GM18870 (cell line): Measurements from ENCODE around the gene CMPK2.
"Not testable (repeated sequence)": the region's sequence is repeated elsewhere in the genome, so short reads cannot be mapped to it uniquely, and the experiment has no call there.

ENCODE experiments used
- ATAC-seq: cut with Tn5 transposase; IDR thresholded peaks from one replicate; pipeline ENCODE4 v1.9.1; 2021; ENCODE audit warnings: moderate library complexity; ENCODE audit not compliant: unreplicated experiment

The CMPK2 gene

DNA sequence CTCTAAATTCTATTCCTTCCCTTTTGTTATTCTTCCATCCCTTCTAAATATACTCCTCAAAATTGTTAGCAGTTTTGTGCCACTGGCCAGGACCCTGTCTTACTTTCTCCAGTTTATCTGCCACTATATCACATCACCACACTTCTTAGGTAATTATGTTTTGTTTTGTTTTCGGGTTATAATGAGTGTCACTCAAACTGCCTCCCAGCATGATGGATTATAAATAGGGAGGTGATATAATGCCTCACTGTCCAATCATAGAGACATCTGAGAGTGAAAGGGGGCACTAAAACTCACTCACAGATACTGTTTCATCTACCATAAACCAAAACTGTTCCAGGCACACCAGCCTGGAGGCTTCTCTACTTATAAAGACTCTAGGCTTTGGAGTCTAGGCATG, 15.3 kb upstream of the CMPK2 start:
- ATAC-seq, result no peak

DNA sequence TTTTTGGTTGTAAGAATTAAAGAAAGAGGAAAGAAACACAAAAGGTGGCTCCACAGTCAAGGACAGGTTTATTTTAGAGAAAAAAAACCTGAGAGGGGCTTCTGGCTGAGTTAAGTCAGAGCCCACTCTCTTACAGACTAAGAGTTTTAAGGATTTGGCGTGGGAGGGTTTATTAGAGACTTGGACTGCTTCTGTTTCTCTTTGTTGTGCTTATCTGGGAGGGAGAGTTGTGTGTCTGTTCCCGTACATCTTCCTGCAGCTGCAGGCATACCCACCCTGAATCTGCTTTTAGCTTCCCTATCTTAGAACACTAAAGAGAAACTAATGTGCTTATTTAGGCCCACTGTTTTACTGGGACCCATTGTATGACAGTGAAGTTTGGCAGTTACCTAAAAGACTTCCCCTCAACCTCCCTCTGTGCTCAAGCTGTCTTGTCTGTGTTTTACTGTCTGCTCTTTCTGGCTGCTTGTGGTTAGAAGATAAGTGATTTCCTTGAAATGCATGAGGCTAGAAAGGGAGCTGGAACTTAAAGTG, 14.6 kb upstream of the CMPK2 start:
- no peak for ATAC-seq

DNA sequence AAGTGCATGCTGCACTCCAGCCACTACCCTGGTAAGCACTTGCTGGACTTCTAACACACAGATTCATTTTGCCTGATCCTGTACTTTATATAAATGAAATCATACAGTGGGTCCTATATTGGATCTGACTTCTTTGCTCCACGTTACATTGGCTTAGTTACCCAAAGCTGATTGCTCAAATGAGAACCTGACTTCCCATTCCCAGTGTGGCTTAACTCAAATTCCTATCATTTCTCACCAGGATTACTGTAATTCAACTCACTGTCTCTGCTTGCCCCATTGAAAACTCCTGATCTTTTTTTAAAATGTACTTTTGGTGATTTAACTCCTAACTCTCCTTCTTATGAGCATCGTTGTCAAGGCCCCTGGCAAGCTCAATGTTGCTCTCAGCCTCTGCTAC, 13.3 kb upstream of the CMPK2 start:
- no peak for ATAC-seq

DNA sequence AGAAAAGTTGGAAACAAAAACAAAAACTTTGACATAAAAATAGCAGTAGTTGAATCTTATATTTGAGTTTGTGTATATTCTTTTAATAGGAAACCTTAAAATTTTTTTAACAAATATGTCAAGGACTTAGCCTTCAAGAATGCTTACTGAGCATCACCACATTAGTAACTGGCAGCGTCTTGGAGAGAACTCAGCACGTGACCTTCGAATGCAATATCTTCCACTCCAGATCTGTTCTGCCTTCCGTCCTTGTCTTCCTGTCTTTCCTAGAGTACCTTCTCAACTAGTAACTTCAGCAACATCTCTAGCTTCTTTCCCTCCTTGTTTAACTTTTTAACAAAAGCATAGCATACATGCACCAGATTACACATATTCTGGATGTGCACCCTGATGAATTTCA, 12.8 kb upstream of the CMPK2 start:
- ATAC-seq, result no peak

DNA sequence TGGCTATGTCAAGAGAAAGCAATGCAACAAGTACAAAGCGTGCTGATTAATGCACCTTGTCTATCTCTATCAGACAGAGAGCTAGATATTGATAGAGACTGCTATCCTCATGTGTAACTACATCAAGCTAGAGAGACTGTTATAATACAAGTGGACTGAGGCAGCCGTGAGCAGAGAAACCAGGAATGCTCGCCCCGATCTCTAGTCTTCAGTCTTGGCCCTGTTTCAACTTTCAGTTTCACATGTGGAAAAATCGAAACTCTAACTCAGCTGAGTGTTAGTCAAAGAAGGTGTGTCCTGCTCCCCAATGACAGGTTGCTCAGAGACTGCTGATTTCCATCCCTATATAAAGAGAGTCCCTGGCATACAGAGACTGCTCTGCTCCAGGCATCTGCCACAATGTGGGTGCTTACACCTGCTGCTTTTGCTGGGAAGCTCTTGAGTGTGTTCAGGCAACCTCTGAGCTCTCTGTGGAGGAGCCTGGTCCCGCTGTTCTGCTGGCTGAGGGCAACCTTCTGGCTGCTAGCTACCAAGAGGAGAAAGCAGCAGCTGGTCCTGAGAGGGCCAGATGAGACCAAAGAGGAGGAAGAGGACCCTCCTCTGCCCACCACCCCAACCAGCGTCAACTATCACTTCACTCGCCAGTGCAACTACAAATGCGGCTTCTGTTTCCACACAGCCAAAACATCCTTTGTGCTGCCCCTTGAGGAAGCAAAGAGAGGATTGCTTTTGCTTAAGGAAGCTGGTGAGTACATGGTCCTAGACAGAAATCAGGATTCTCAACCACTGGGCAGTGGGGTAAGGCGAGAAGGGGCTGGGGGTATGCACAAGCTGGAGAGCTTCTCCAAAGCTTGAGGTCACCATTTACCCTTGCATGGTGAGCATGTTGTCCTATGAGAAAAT, 11.9 kb upstream of the CMPK2 start, which contains the start of gene RSAD2:
RSAD2 (plus strand) TSS at position 376 of the 903 bp plus-strand sequence; CDS start at position 400, 24 bp downstream.
- ATAC-seq, result peak; percentile 87

DNA sequence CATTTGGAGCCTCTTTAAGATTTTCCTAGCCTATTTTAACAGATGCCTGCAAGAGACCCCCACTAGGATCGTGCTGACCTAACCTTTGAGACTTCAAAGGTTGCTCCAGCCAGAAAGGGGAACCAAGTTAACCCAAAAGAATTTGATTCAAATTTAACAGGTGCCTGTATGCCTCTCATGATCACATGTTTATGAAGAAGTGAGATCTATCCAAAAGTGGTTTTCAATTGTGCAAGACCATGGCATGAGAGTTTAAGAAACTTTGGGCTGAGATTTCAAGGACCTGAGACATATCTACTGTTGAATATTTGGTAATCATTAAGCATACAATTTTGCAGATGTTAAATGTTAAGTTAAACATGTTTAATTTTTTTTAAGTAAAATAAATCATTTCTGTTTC, 10.6 kb upstream of the CMPK2 start:
- ATAC-seq, result no peak

DNA sequence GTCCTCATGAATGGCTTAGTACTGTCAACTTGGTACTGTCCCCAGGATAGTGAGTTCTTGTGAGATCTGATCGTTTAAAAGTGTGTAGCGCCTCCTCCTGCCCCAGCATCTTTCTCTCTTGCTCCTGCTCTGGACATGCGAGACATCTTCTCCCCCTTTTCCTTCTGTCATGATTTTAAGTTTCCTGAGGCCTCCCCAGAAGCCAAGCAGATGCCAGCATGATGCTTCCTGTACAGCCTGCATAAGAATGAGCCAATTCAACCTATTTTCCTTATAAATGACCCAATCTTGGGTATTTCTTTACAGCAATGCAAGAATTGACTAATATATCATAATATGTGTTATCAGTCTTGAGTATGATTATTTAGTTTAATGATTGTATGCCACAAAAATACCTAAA, 8.3 kb upstream of the CMPK2 start:
- ATAC-seq, result no peak

DNA sequence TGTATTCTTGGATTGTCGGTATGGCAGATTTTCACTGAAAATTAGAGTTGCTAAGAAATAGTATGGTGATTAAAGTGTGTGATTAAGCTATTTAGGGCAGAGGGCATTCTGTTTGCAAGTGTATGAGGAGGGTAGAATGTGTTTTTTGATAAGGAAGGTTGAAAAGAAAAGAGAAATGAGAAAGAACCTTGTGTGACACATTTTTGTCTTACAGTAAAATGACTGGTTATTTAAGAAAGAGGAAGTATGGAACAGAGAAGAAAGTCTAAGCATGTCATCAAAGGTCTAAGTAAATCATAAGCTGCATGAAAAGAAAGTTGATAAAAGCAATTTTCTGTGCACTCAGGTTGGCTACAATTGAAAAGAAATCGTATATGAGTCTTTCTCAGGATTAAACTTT, 6.7 kb upstream of the CMPK2 start:
- peak; percentile 76 for ATAC-seq

DNA sequence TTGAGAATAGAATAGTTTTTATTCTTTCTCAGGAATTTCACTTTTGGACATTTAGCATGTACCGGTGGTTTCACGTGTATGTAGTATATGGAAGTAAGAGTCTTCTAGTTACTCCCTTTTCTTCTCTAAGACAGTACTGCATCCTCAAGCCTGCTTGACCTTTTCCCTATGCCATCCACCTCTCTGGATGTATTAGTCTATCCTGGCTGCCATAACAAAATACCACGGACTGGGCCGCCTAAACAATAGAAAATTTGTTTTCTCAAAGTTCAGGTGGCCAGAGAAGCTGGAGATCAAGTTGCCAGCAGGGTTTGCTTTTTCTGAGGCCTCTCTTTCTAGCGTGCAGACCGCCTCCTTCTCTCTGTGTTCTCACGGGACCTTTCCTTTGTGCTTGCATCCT, 1.3 kb upstream of the CMPK2 start:
- ATAC-seq, result no peak

DNA sequence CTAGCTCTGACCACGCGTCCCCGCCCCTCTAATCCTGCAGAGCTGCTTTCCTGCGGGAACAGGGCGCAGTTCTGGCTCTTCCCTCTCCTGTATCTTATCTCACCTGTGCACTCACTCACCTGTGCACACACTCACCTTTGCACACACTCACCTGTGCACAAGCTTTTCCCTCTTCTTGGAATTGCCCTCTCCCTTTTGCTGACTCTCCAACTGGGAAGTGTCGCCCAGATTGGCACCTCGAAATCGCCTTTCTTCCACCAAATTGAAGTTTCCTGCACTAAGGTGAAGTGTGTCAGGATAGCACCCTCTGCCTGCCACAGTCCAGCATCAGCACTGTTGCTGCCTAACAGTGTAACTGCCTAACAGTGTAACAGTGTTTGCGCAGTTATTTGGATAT, 566 bp upstream of the CMPK2 start:
- peak; percentile 34 for ATAC-seq

DNA sequence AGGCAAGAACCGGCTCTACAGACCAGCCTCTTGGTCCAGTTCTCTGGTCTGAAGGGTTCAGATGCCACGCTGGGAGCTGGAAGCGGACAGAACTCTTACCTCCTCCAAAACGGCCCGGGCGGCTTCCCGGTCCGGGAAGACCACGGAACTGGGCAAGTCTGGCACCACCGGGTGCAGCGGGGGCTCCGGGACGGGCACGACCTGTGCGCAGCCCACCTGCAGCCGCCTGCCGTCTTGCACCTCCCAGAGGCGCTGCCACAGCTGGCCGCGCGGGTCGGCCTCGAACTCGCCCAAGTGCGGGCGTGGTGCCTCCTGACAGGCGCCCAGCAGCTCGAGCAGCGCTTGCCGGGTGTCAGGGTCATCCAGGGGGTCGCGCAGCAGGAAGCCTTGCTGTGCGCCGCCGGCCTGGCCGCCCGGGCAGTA, 773 bp downstream of the CMPK2 start:
- ATAC-seq, result peak; percentile 21

DNA sequence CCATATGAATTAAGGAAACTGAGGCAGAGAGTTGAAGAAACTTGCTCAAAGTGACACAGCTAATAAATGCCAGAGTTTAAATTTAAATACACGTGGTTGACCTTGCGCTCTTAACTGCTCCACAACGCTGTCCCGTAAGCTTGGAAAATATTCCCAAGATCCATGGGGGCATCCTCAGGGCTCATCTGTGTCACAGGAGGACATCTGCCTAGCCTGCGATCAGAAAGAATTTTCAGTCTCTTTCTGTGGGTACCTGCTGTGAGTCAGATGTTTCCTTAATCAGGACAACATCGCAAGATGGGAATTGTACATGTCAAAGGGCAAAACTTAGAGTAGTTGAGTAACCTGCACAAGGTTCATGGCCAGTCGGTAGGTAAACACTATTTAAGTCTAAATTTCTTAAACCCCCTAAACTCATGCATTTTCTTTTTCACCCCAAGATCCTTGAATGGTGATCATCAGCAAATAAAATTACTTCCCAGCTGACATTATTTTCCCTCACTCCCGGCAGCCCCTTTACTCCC, 1.4 kb downstream of the CMPK2 start:
- ATAC-seq, result no peak

DNA sequence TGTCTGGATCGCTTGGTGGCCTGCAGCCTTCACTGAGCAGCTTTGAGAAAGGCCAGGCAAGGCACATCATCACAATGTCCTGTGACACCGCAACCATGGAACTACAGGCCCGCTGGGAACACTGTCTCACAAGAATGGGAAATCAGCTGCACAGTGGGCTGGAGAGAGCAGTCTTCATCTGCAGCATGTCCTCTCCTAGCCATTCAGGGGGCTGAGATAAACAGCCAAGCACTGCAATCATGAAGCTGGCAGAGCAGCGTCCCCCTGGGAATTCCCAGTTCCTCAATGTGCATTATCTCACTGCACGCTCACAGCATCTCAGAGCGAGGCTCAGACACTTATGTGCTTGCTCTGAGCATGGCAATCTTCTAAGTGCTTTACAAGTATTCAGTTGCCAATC, 1.9 kb downstream of the CMPK2 start:
- no peak for ATAC-seq

DNA sequence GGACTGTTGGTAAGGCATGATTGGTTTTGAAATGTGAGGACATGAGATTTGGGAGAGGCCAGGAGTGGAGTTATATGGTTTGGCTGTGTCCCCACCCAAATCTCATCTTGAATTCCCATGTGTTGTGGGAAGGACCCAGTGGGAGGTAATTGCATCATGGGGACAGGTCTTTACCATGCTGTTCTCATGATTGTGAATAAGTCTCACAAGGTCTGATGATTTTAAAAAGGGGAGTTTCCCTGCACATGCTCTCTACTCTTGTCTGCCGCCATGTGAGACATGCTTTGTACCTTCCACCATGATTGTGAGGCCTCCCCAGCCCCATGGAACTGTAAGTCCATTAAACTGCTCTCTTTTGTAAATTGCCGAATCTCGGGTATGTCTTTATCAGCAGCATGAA, 5.4 kb downstream of the CMPK2 start:
- ATAC-seq, result no peak

DNA sequence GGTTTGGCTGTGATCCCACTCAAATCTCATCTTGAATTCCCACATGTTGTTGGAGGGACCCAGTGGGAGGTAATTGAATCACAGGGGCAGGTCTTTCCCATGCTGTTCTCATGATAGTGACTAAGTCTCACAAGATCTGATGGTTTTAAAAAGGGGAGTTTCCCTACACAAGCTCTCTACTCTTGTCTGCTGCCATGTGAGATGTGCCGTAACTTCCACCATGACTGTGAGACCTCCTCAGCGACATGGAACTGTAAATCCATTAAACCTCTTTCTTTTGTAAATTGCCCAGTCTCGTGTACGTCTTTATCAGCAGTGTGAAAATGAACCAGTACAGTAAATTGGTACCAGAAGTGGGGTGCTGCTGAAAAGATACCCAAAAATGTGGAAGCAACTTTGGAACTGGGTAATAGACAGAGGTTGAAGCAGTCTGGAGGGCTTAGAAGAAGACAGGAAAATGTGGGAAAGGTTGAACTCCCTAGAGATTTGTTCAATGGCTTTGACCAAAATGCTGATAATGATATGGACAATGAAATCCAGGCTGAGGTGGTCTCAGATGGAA, 7.2 kb downstream of the CMPK2 start:
- ATAC-seq, result not testable (repeated sequence)

DNA sequence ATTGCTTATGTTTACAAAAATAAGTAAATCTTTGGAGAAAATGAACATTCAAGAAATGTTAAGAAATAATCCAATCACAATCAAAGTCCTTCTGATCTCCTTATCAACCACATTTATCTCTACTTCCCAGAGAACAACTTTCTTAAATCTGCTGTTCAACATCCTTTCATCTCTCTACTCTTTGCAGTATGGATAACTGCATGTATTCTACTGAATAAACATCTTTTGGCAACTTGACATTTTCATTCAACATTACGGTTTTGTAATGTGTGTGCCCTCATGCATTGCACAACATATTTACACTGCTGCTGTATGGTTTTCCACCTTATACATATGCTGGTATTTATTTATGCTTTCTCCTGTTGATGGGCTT, 9.2 kb downstream of the CMPK2 start:
- no peak for ATAC-seq

DNA sequence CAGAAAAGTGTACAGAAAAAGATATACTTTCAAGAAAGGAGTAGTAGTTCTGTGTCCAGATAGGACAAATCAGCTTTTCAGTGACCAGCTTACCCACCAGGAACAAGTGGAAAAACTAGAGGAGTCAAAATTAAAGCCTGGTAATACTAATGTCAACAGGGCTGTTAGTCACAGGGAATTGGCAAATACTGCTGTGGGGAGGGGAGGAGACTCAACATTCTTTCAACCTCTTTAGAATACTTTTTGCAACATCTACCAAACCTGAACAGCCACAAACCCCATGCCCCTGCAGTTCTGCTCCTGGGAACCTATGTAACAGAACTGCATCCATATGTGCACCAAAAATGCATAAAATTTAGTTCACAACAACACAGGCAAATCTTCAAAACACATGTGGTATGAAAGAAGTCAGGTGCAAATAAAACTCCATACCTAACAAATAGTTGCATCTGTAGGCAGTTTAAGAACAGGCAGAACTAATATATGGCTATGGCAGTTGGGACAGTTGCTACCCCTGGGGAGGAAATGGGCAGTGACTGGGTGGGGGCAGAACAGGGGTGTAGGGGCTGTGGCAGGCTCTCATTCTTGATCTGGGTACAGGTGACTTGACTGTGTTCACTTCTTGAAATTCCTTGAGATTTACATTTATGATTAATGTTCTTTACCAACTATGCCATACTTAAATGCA, 9.7 kb downstream of the CMPK2 start:
- no peak for ATAC-seq

DNA sequence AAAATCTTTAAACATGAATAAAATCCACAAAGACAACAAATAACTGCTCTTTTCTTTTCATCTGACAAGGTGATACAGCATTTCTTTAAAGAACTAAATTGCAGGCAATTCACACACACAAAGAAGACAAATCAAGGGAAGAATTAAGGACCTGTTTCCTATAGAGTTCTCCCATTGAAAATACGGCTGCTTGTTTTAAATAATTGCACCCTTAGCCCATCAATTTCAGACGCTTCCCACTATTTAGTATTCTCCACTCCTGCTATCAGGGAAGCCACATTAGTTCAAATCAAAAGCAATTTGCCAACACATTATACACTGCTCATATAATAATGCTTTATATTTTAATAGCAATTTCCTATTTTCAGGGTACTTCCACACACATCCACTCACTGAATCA, 11.3 kb downstream of the CMPK2 start:
- no peak for ATAC-seq

DNA sequence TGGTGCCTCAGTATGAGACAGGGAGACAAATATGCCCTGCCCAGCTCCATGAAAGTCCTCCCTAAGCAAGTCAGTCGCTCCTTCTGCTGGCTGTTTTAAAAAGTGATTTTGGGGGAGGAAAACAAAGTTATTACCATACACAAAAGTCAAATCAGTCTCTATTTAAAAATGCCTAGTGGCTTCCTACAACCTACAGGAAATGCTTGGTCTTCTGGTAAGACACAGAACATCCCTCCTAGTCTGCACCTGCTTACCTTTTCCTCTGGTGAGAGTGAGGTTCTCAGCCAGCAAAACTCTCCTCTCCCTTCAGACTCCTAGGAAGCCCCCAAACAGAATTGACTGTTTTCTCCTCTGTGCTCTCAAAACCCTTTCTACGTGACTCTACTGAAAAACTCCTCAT, 13.5 kb downstream of the CMPK2 start:
- no peak for ATAC-seq

DNA sequence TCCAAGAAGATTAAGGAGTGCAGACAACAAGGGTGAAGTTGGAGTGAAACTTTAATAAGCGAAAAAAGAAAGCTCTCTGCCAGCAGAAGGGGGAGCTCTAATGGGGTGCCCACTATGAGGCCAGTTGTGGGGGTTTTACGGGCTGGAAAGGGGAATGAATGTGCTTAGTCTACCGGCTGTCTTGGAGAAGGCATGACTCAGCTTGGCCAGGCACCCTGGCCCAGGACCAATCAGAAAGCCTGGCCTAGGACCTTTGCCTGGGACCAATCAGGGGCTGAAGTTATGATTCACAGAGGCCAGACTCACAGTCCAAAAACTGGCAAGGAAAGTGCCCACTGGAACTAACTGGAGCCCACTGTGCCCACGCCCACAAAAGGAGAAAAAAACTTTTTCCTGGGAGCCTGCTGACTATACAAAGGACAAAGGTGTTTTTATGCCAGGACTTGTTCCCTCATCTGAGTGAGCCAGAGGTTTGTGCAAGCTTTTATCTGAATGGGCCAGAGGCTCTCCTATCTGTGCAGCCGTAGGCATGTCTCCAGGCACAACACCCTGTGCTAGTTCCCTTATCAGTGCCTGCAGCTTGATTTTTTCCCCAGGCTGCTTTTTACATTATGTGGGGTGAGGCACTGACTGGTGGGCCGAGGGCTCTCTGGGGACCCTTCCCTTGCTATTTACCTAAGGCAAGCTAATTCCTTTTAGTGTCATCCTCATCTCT, 18.6 kb downstream of the CMPK2 start:
- no peak for ATAC-seq

DNA sequence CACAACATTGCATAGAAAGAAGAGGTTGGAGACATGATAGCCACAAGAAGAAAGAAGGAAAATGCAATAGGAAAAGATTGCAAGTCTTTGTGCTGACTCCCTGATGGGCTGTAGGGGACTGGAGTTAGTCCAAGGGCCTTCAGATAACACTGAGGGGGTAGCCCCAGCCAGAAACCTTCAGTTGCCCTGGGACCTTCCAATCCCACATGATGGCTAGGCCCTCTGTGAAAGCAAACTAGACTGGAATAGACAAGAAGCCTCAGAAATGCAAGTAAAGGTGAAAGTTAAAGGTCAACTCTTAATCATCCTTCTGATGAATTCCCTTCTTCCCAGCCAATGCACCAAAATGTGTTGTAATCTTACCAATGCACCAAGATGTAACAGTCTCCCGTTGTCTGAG, 19.2 kb downstream of the CMPK2 start:
- no peak for ATAC-seq
